K562 (cell line): ENCODE measurements around the gene TRIM34. TPM values are rescaled to one million over a fixed set of nuclear protein-coding genes. Genes with fewer than 3 reads are reported as not detected.

ENCODE experiments used
- ARHGAP35 ChIP-seq: fragments of 450-650 bp; IDR thresholded peaks from 2 replicates; pipeline ENCODE4 v1.6.1; 2018; ENCODE audit not compliant: partially characterized antibody
- CTBP1 ChIP-seq: fragments of 450-650 bp; IDR thresholded peaks from 2 replicates; pipeline ENCODE4 v1.6.1; 2016; ENCODE audit warnings: borderline replicate concordance
- CTCFL ChIP-seq: IDR thresholded peaks from 2 replicates; pipeline ENCODE4 v1.6.1; 2011; ENCODE audit warnings: borderline replicate concordance, low read depth, mild to moderate bottlenecking, moderate library complexity, low read length; ENCODE audit not compliant: insufficient read depth, poor library complexity, severe bottlenecking
- DMBX1 ChIP-seq: fragments of 250-450 bp; sonication (Bioruptor Pico); IDR thresholded peaks from 2 replicates; pipeline ENCODE4 v1.8.0; 2022; ENCODE audit warnings: inconsistent platforms, mild to moderate bottlenecking, moderate library complexity, borderline replicate concordance
- HNRNPK ChIP-seq: fragments of 200-400 bp; formaldehyde crosslinking; IDR thresholded peaks from one replicate; pipeline ENCODE4 v1.6.1; 2018; ENCODE audit warnings: mild to moderate bottlenecking, low read depth, low read length; ENCODE audit not compliant: poor library complexity, severe bottlenecking
- NCOA1 ChIP-seq: fragments of 450-650 bp; IDR thresholded peaks from 2 replicates; pipeline ENCODE4 v1.6.1; 2016; ENCODE audit warnings: low read depth
- POLR2B ChIP-seq: fragments of 450-650 bp; IDR thresholded peaks from 2 replicates; pipeline ENCODE4 v1.6.1; 2018; ENCODE audit warnings: low read depth; ENCODE audit not compliant: partially characterized antibody
- SMARCA5 ChIP-seq: fragments of 450-650 bp; IDR thresholded peaks from 2 replicates; pipeline ENCODE4 v1.6.1; 2016
- TAF1 ChIP-seq: IDR thresholded peaks from 2 replicates; pipeline ENCODE4 v1.6.1; 2011; ENCODE audit warnings: mild to moderate bottlenecking, low read length, moderate library complexity; ENCODE audit not compliant: insufficient read depth, control insufficient read depth, severe bottlenecking; ENCODE audit errors: extremely low read depth
- TBL1XR1 ChIP-seq, 2 experiments: IDR thresholded peaks; 2 replicates each; pipeline ENCODE4 v1.6.1; 2012; ENCODE audit warnings: improper control_type of control experiment in 2 of 2, low read length in 2 of 2, mild to moderate bottlenecking in 1 of 2
- TEAD1 ChIP-seq, 2 experiments: fragments of 450-650 bp in 1 of 2; sonication (generic) in 1 of 2; formaldehyde crosslinking; IDR thresholded peaks; 2 replicates each; pipeline versions ENCODE4 v1.4.0 to v1.8.0; 2020 to 2022; ENCODE audit warnings: mild to moderate bottlenecking in 2 of 2, missing genetic modification reagents in 1 of 2
- ZEB2 ChIP-seq: fragments of 450-650 bp; IDR thresholded peaks from 2 replicates; pipeline ENCODE4 v1.6.1; 2016
- ZNF398 ChIP-seq: fragments of 250-450 bp; sonication (Bioruptor Pico); IDR thresholded peaks from 2 replicates; pipeline ENCODE4 v1.8.0; 2021; ENCODE audit warnings: moderate library complexity, mild to moderate bottlenecking, inconsistent platforms
- ZNF431 ChIP-seq: sonication (generic); formaldehyde crosslinking; IDR thresholded peaks from 2 replicates; pipeline ENCODE4 v1.8.0; 2022; ENCODE audit warnings: mild to moderate bottlenecking, missing genetic modification reagents
- ZNF609 ChIP-seq: sonication (generic); formaldehyde crosslinking; IDR thresholded peaks from 2 replicates; pipeline ENCODE4 v1.8.1; 2023; ENCODE audit warnings: missing genetic modification reagents, mild to moderate bottlenecking, borderline replicate concordance
- polyA plus RNA-seq, 8 experiments: library from polyadenylated mRNA; depleted of rRNA in 4 of 8; stranded (reverse) in 5 of 8; unstranded in 3 of 8; fragments of >200 nt; fragmentation: Nextera tagmentation in 2 of 8; fragmentation: Illumina TruSeq in 1 of 8; extraction: Ambion mirVana in 2 of 8; extraction: Trizol in 1 of 8; gene quantifications; 2 replicates each; pipeline versions ENCODE4 v1.2.1 to v1.2.3, GENCODE V29; 2011 to 2014; ENCODE audit warnings: inconsistent platforms in 1 of 8, missing spikeins in 1 of 8
- total RNA-seq, 7 experiments: library from RNA; depleted of rRNA in 6 of 7; stranded (reverse); fragments of >200 nt in 6 of 7; fragmentation: Illumina TruSeq in 2 of 7; extraction: Trizol in 2 of 7; gene quantifications; 2 replicates each; pipeline versions ENCODE4 v1.2.1 to v1.2.3, GENCODE V29; 2011 to 2021; ENCODE audit warnings: low replicate concordance in 1 of 7

The TRIM34 gene
- total and polyA plus RNA-seq, 9 of the 15 experiments (the other 6 are each of a cell fraction or from before 2014, with no cell fraction given), result 0.31 to 2.9 (median 1.3) TPM

GRCh38 chr11:5596607-5597201, 28.1 kb upstream of the TRIM34 start, which contains the start of gene TRIM6 (continued):
- peak; percentile 46 for TF ChIP-seq TAF1
- peak; percentile 53; the same call in 1 of the 2 replicates for TF ChIP-seq ZNF609 (CRISPR knock-in tag)
- TF ChIP-seq ZNF398 (CRISPR knock-in tag), result no peak
- TF ChIP-seq TBL1XR1 (IDR thresholded peaks at IDR 0.05; ENCODE audit: low read length in 2 of 2), result peak; percentile 74 to 93
- no peak for TF ChIP-seq CTCFL
- TF ChIP-seq HNRNPK, result no peak
- no peak for TF ChIP-seq TEAD1 (CRISPR knock-in tag; IDR thresholded peaks at IDR 0.05)
- no peak for TF ChIP-seq ARHGAP35
- TF ChIP-seq NCOA1, result peak; percentile 88; the same call in 1 of the 2 replicates
- peak; percentile 83 for TF ChIP-seq CTBP1
- peak; percentile 55; the same call in 1 of the 2 replicates for TF ChIP-seq DMBX1 (CRISPR knock-in tag)
- TF ChIP-seq POLR2B, result no peak
- no peak for TF ChIP-seq SMARCA5
- TF ChIP-seq ZEB2, result peak; percentile 88
- TF ChIP-seq ZNF431 (CRISPR knock-in tag), result no peak
